Nephron (organoid): ENCODE data around the gene ARHGAP31.

Source experiments
- H3K27ac Mint-ChIP-seq, 3 experiments: 2 replicates each; pipeline ENCODE4 v1.8.0; 2020; ENCODE audit warnings: mixed read lengths in 3 of 3, mild to moderate bottlenecking in 2 of 3, moderate library complexity in 1 of 3
- H3K27me3 Mint-ChIP-seq: 2 replicates; pipeline ENCODE4 v1.8.0; 2021; ENCODE audit warnings: low read depth, mild to moderate bottlenecking, moderate library complexity, mixed read lengths
- H3K36me3 Mint-ChIP-seq: 2 replicates; pipeline ENCODE4 v1.8.0; 2020; ENCODE audit warnings: low read depth, mixed read lengths
- H3K4me1 Mint-ChIP-seq: 2 replicates; pipeline ENCODE4 v1.8.0; 2020; ENCODE audit warnings: mixed read lengths
- H3K4me3 Mint-ChIP-seq, 3 experiments: 2 replicates each; pipeline ENCODE4 v1.8.0; 2020; ENCODE audit warnings: mild to moderate bottlenecking in 3 of 3, mixed read lengths in 3 of 3, moderate library complexity in 2 of 3
- H3K9me3 Mint-ChIP-seq: 2 replicates; pipeline ENCODE4 v1.8.0; 2020; ENCODE audit warnings: mixed read lengths
- CTCF ChIP-seq, 3 experiments: fragments of 200-600 bp; sonication (generic); IDR thresholded peaks; one replicate each; pipeline ENCODE4 v1.5.0; 2021; ENCODE audit warnings: antibody characterized with exemption in 3 of 3; ENCODE audit not compliant: unreplicated experiment in 3 of 3

The ARHGAP31 gene

GRCh38 chr3:119453822-119454221 lies 159.6 kb downstream of the ARHGAP31 start:
- Mint-ChIP-seq H3K9me3 (no peaks in the 10 kb centered on the region), H3K27ac (no peak overlapping the region), H3K36me3 (peaks cover 75% of the 10 kb centered on the region), H3K27me3 (no peaks in the 10 kb centered on the region), H3K4me3 (no peak overlapping the region), H3K4me1 (no peaks in the 10 kb centered on the region)
- TF ChIP-seq CTCF (IDR thresholded peaks at IDR 0.05; ENCODE audit: unreplicated experiment in 3 of 3) = no peak

GRCh38 chr3:119456469-119456868 lies 162.3 kb downstream of the ARHGAP31 start:
- Mint-ChIP-seq H3K4me3 (no peak overlapping the region), H3K27me3 (no peaks in the 10 kb centered on the region), H3K9me3 (no peaks in the 10 kb centered on the region), H3K4me1 (peaks cover 15% of the 10 kb centered on the region), H3K27ac (no peak overlapping the region), H3K36me3 (peaks cover 77% of the 10 kb centered on the region)
- no peak for TF ChIP-seq CTCF (IDR thresholded peaks at IDR 0.05; ENCODE audit: unreplicated experiment in 3 of 3)

GRCh38 chr3:119457246-119457645 lies 163.1 kb downstream of the ARHGAP31 start:
- no peak overlapping the region for H3K27ac Mint-ChIP-seq
- no peaks in the 10 kb centered on the region for H3K27me3 Mint-ChIP-seq
- H3K4me1 Mint-ChIP-seq = peaks cover 22% of the 10 kb centered on the region
- H3K9me3 Mint-ChIP-seq = no peaks in the 10 kb centered on the region
- H3K4me3 Mint-ChIP-seq = no peak overlapping the region
- peaks cover 71% of the 10 kb centered on the region for H3K36me3 Mint-ChIP-seq
- TF ChIP-seq CTCF (IDR thresholded peaks at IDR 0.05; ENCODE audit: unreplicated experiment in 3 of 3) = no peak

GRCh38 chr3:119463171-119464169 lies 169.3 kb downstream of the ARHGAP31 start, which contains the start of gene TMEM39A:
TMEM39A (minus strand) TSS chr3:119463615; CDS start chr3:119462074, 1,541 bp downstream.
- Mint-ChIP-seq H3K4me1 (peaks cover 41% of the 10 kb centered on the region), H3K27me3 (no peaks in the 10 kb centered on the region), H3K36me3 (peaks cover 20% of the 10 kb centered on the region), H3K4me3 (peak within 1 kb of the TSS; percentile 98 to 99 (median 99)), H3K9me3 (no peaks in the 10 kb centered on the region), H3K27ac (peak within 1 kb of the TSS; percentile 87 to 98 (median 96))
- peak in 1 of 3 experiments; percentile 9 for TF ChIP-seq CTCF (IDR thresholded peaks at IDR 0.05; ENCODE audit: unreplicated experiment in 3 of 3)

- peaks cover 29% of the 10 kb centered on the region for H3K4me1 Mint-ChIP-seq
Measured at GRCh38 chr3:119468041-119468440, 173.9 kb downstream of the ARHGAP31 start.

More at GRCh38 chr3:119468041-119468440, 173.9 kb downstream of the ARHGAP31 start:
- no peaks in the 10 kb centered on the region for H3K27me3 Mint-ChIP-seq
- no peaks in the 10 kb centered on the region for H3K9me3 Mint-ChIP-seq
- peak overlapping the region; percentile 93 to 97 (median 96) for H3K27ac Mint-ChIP-seq
- H3K36me3 Mint-ChIP-seq = peaks cover 13% of the 10 kb centered on the region
- H3K4me3 Mint-ChIP-seq = peak overlapping the region; percentile 90 to 97 (median 94)
- TF ChIP-seq CTCF (IDR thresholded peaks at IDR 0.05; ENCODE audit: unreplicated experiment in 3 of 3) = no peak
